HG03066 (cell line): ENCODE data around the gene LENG1.

Experiments used
- ATAC-seq: cut with Tn5 transposase; IDR thresholded peaks from one replicate; pipeline ENCODE4 v1.9.1; 2021; ENCODE audit warnings: low read depth; ENCODE audit not compliant: unreplicated experiment

LENG1 gene

DNA sequence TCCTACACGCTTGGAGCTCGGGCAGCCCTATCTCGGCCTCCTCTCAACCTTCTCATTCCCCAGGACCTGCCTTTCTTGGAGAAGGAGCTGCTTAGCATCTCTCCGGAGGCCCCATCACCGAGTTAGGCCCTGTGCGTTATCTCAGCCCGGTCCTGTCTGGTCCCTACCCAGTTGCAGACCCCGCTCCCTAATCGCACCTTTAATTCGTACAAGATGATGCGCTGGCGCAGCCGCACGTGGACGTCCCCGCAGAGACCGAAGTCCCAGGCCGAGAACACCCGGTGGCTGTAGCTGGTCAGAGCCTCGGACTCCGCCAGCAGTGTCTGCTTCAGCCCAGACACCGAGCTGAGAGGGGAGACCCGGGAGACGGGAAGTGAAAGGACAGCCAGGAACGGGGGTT, 5.7 kb upstream of the LENG1 start:
- no peak for ATAC-seq

DNA sequence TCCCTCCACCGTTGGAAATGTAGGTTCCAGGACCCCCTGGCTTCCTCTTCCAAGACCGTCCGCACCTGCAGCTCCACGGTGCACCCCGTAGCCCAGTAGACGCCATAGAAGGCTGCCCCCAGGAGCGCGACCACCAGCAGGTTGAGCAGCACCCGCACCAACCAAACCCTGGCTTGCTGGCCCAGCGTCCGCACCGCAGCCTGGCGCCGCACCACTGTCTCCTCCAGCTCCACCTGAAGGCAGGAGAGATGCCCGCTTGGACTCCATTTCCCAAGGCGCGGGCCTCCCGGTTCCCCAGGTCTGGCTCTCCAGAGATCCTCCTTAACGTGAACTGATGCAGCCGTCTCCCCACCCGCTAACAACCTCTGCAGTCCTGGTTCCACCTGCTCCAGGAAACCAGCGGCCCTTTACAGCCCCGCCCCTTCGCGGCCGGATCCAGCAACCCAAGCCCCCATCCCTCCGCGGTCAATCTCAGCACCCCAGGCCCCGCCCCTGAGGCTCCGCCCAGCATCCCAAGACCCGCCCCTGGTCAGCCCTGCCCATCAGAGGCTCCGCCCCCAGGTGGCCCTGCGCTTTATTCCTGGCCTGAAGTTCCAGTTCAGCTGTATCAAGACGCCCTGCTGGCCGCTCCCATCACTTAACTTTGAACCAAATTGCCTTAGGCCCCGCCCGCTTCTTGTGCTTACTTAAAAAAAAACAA, 5.0 kb upstream of the LENG1 start:
- no peak for ATAC-seq

DNA sequence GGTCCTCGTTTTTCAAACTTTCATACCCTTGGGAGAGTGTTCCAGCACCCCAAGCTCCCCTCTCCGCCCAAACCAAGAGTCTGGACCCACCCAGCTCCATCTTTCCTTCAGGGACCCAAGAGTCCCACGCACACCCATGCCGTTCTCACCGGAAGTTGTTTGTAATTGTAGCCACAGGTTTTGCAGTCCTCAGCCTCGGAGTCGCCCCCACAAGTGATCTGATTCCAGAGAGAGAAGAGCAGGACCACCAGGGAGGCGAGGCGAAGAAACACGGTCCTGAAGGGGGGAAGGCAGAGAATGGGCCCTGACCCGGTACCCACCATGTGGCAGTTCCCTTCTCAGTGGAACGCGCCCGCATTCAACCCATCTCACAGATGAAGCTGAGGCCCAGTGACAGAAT, 3.4 kb upstream of the LENG1 start:
- no peak for ATAC-seq

DNA sequence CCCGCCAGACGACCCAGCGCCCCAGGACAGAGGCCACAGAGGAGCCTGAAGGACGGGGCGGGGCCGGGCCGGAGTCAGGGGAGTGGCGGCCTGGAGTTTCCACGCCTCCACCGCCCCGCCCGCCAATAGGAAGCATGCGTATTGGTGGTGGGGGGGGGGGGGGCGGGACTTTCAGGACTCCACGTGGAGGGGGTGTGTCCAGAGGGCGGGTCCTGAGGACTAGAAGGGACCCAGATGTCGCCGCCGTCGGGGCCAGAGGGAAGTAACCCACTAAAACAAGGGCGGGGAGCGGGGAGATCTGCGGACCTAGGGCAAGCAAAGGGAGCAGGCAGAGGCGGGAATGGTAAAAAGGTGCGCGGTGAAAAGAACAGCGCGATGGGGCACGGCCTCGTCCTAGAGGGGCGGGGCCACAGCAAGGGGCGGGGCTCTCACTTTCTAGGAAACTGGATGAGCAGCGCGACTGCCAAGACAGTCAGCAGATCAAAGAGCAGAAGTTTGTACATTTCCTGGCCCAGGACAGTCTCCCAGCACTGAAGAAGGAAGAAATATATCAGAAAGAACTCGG, 2.8 kb upstream of the LENG1 start:
- no peak for ATAC-seq

DNA sequence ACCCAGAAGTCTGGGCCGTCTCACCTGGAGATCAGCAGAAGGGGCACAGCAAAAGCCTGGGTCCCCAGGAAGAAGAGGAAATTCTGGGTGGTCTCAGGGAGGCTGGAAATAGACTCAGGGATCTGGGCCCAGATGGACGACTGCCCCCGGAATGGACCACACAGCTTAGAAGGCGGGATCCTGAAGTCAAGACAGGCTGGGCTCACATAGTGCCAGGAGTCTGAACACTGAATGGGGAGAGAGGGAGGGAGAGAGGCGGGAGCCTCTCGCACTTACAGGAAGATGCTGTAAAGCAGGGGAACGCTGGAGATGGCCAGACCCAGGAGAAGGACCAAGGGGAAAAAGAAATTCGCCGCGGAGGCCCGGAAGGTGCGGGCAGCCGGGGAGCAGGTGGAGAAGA, 1.3 kb upstream of the LENG1 start:
- no peak for ATAC-seq

DNA sequence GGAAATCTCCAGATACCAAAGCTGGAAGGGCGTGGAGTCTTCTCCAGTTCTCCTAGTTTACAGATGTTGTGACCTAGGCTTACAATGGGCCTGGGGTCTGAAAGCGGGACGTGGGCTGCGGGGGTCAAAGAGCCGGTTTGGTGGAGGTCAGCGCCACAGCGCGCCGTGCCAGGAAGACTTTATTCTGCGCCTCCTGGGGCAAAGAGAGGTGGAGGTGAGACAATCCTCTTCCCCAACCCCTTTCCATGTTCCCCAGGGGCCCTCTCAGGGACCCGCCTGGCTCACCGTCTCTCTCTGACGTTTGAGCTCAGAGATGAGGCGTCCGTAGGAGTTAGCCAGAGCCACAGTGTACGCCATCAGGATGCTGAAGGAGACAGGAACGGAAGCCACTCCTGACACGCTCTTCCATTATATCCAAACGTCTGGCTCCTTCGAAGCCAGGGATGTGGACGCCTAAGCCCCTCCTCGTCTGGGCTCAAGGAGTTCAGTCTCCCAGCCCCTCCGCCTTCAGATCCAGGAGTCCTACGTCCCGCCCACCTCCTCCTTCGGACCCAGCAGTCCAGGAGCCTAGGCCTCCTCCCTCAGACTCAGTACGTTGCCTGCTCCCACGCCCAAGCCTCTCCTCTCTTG, 776 bp upstream of the LENG1 start:
- no peak for ATAC-seq

DNA sequence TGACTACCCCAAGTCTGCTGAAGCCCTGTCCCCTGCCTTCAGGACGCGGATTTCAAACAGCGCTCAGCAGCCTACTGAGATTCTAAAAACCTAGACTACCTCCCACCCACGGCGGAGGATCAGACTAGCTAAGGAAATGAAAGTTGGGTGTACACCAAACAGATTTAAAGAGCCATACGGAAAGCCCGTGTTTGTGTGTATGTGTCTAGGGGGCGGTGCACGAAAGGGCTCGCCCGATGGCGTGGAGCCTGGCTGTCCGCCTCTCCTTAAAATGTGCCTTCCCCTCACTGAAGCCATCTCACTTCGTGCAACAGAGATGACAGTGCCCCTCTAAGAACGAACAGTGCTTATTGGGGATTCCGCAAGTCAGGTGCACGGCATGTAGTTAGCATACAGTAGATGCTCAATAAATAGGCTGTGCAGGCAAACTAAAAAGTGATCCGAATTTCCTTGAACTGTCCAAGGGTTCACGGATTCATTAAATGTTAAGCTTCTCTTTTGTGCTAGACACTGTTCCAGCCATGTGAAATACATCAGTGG, 639 bp downstream of the LENG1 start:
- ATAC-seq = no peak

DNA sequence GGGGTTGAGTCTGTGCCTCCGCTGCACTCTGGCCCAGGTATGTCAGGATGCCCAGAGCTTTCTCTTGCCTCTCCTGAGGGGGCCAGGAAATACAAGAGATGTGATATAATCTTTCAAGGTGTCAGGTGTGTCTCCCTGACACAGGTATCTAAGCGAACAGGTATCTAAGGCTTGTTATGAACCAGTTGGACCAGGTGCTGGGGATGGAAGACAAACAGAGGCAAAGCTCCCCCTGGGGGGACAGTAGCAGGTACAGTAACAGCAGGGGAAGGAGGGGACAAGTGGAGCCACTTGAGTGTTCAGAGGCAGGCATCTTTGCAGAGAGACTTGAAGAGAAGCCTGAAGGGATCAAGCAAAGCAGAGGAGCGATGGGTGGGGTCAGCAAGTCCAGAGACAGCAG, 2.6 kb downstream of the LENG1 start:
- no peak for ATAC-seq

DNA sequence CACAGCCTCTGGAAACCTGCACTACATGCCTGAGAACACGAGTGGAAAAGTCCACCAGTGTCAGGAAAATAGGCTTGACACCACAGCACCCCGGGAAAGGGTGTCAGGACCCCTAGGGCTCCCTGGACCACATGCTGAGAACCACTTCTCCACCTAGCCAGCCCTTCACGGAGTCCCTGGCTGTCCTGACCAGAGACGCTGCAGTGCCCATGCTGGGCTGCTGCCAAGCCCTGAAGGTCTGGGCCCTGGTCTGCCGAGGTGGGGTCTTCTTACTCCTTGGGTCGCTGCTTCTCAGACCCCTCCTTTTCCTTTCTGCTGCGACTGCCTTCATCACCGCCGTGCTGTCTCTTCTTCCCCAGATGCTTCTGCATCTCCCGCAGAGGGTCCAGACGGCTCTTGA, 3.0 kb downstream of the LENG1 start:
- no peak for ATAC-seq

DNA sequence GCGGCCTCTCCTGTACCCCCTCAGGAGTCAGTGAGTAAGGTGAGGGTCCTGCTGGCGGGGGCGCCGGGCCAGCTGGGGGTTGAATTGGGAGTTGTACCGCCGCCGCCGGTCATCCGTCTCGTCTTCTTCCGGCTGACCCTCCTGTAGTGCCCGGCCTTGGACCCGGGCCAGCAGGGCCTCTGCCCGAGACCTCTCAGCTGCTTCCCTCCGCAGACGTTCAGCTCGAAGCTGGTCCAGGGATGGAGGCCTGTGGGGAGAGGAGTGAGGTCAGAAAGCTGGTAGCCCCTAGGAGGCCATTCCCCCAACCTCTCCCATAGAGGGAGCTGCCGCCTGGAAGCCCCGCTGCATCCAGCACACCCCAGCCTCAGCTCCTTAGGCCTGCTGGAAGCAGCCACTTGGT, 3.8 kb downstream of the LENG1 start:
- no peak for ATAC-seq

DNA sequence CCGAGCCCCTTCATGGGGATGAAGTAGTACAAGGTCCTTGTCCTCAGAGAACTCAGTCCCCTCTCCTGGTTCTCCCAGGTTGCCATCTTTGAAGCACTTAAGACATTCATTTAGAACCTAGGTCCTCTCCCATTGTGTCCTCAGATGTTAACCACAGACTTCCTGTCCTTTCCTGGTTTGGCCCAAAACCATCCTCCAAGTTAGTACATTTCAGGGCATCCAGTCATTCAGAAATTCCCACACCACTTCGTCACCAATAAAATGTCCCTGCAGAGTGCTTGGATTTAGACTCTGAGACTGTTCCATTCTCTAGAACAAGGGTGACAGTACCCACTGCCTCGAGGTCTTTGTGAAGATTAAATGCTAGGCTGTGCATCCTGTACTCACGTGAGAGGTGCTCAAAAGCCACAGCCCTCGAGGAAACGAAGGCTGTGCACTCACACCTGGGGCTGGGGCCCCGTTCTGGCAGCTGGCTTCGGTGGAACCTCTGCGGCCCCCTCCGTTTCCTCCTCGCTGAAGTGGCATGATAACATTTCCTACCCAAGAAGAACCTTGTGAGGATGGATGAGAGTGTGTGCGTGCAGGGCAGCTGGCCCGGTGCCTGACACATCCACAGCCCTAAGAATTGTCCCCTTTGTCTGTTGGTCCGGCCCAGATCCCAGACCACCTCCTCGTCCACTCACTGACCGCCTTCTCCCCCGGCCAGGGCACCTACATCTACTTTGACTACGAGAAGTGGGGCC, 4.7 kb downstream of the LENG1 start:
- no peak for ATAC-seq

DNA sequence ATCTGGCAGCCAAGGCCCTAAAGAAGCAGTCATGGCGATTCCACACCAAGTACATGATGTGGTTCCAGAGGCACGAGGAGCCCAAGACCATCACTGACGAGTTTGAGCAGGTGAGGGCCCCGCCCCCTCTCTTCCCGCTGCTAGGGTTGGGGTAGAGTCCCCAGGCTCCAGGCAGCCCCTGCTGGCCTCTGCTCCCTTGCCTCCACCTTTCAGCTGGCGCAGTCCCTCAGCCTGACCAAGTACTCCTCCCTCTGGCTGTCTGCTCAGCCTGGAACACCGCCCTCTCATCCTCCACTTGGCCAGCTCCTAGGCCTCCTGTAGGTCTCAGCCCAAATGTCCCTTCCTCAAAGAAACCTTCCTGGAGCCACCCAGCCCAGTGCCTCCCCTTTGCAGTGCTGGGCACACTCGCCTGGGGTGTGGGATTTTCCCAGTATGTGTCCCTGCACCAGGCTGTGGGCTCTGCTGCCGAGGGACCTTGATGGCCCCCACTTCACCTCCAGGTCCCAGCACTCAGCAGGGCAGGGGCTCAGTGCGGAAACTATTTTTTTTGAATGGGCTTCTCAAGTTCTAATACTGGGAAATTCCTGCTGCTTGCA, 5.7 kb downstream of the LENG1 start:
- ATAC-seq = no peak

DNA sequence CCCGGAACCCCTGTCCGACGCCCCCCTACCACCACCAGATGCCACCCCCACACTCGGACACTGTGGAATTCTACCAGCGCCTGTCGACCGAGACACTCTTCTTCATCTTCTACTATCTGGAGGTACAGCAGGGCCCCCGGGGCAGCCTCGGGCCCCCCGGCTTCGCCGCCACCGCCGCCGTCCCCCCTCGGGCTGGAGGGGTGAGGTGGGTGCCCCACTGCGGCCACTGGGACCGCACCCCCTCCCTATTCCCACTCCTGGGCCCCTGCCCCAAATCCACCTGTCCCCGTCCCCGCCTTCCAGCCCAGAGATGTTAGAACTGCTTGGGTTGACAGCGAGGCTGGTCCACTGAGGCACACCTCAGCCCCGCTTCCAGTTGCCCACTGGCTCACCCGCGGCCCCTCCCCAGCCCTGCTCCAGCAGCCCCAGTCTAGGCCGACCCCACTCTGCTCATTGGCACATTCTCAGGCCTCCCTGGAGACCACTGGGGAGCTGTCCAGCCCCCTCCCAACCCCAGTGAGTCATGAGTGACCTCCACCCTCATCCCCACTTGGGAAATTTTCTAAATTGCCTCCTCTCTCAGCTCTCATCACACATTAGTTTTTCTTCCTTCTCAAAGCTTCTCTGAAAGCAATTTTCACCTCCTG, 6.5 kb downstream of the LENG1 start:
- no peak for ATAC-seq

DNA sequence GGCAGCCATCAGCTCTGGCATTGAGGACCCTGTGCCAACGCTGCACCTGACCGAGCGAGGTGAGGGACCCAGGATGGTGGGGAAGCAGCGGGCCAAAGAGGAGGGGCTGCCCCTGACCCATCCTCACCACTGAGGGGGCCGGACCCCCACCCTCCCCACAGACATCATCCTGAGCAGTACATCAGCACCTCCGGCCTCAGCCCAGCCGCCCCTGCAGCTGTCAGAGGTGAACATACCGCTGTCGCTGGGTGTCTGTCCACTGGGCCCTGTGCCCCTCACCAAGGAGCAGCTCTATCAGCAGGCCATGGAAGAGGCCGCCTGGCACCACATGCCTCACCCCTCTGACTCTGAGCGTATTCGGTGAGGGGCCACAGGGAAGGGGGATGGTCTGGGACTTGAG, 7.3 kb downstream of the LENG1 start:
- no peak for ATAC-seq

DNA sequence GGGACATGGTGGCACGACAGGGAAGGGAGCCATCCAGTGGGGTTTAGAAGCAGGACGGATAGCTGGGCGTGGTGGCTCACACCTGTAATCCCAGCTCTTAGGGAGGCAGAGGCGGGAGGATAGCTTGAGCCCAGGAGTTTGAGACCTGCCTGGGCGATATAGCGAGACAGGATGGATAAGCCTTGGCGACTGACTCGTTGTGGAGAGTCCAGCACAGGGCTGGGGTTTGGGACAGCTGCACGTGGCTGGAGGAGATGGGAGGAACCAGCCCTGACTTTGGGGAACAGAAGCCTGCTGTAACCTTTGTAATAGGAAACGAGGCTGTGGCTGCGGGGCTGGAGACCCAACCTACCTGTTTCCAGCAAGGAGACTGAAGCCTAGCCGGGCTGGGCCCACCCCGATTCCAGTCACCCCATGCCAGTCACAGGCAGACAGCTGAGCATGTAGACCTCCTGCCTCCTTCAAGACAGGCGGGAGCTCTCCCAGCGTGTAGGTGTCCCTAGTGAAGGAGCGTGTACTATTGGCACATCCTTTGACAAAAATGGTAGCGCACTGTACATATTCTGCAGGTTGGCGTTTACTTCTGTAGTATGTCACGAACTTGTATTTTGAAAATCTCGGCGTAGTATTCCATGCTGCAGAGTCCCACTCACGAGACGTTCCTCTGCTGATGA, 8.0 kb downstream of the LENG1 start:
- no peak for ATAC-seq

DNA sequence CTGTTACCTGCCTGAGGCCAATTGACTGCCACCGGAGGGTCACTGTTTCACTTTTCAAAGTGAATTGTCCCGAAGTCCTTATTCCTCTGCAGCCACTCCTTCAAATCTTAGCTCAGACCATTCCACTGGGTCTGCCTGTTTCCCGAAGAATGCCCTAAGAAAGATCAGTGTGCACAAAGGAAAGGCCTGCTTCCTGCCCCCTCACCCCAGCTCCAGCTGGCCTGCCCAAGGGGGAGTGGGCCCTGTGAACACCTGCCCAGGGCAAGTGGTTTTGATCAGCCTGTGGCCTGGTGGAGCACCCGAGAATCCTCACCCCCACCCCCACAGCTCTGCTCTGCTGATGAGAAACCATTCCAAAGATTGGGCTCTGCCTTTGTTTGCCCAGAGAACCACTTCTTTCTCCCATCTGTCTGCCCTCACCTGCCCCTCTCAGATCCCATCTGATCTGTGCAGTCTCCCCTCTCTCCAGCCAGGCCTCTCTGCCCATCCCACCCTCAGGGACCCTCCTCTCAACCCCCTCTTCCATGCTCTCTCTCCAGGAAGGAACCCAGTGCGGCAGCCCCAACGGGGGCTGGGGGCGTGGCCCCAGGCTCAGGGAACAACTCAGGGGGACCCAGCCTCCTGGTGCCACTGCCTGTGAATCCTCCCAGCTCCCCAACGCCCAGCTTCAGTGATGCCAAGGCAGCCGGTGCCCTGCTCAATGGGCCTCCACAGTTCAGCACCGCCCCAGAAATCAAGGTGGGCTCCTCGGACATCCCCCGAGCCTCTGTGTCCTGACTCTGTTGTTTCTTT, 10.3 kb downstream of the LENG1 start:
- ATAC-seq = no peak

DNA sequence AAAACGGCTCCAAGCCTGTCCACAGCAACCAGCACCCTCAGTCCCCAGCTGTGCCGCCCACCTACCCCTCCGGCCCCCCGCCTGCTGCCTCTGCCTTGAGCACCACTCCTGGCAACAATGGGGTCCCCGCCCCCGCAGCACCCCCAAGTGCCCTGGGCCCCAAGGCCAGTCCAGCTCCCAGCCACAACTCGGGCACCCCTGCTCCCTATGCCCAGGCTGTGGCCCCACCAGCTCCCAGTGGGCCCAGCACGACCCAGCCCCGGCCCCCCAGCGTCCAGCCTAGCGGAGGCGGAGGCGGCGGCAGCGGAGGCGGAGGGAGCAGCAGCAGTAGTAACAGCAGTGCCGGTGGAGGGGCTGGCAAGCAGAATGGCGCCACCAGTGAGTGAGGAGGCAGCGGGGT, 11.4 kb downstream of the LENG1 start:
- ATAC-seq = no peak

DNA sequence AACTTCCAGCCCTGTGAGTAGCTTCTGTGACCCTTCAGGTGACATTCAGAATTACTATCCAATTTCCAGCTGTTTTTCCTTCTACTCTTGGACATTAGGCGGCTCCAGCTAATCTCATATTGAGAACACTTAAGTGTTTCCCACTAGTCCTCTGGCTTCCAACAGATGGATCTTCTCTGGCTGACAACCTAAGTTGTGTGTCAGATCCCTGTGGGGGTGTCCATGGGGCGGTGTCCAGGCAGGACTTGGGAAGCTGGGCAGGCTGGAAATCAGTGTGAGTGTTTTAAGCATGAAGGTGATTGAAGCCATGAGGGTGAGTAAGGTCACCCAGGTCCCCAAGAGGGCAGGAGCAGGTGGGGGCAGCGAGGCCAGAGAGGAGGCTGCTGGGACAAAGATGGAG, 11.8 kb downstream of the LENG1 start:
- no peak for ATAC-seq

DNA sequence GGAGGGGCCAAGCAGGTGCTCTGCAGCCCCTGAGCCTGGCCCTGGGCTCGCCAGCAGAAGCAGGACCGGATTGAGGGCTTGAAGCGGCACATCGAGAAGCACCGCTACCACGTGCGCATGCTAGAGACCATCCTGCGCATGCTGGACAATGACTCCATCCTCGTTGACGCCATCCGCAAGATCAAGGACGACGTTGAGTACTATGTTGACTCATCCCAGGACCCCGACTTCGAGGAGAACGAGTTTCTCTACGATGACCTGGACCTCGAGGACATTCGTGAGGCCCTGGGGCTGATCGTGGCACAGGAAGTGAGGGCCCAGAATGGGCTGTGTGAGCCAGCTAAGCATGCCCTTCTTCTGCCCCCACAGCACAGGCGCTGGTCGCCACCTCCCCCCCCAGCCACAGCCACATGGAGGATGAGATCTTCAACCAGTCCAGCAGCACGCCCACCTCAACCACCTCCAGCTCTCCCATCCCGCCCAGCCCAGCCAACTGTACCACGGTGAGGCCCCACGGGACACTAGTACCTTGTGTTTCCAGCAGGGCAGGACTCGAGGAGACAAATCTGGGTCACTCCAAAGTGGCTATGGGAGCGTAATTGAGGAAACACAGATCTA, 13.9 kb downstream of the LENG1 start:
- no peak for ATAC-seq
